Measurements from ENCODE around the gene TAOK3. TPM values are rescaled to one million over a fixed set of nuclear protein-coding genes. Genes with fewer than 3 reads are reported as not detected.
"Not testable (repeated sequence)": the region's sequence is repeated elsewhere in the genome, so short reads cannot be mapped to it uniquely, and the experiment has no call there.

The TAOK3 gene
- polyA plus RNA-seq, 3 donors: 19.7 to 58.3 (median 44.8) TPM

DNA sequence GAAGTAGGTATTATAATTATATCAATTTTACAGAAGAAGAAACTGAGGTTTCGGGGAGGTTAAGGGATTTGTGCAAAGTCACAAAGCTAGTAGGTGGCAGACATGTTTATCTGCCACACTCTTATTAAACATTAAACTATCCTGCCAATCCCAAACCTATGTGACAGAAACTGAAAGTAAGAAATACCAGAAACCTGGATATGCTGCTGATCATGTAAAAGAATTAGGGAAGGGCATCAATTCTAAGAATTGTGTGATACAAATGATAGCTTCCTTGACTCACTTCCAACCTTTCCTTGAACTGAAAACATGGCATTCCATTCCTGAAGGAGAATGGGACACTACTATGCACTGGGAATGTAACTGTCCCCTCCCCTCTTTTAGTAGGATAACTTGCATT is 16.9 kb downstream of the TAOK3 start:
- Histone ChIP-seq H3K79me2 (ENCODE audit: insufficient read depth, low read length) (peaks cover 93% of the 10 kb centered on the region), H2AFZ (ENCODE audit: insufficient read depth, low read depth, low read length, poor library complexity, severe bottlenecking) (no peak overlapping the region), H4K20me1 (ENCODE audit: insufficient read depth, low read length) (peaks cover 50% of the 10 kb centered on the region), H3K4me2 (replicated peaks; ENCODE audit: extremely low read depth, low read length, poor library complexity, severe bottlenecking) (peak overlapping the region; percentile 67), H3K27ac (ENCODE audit: low read depth in 1 of 2, low read length in 2 of 2) (peak overlapping the region; percentile 95 to 97), H3K36me3 (replicated peaks in 1 of 2; ENCODE audit: control insufficient read depth in 1 of 2, insufficient read depth in 2 of 2, low read length in 2 of 2) (no peaks in the 10 kb centered on the region), H3K27me3 (ENCODE audit: control insufficient read depth in 2 of 2, insufficient read depth in 2 of 2, low read length in 2 of 2) (no peaks in the 10 kb centered on the region), H3K4me1 (ENCODE audit: control insufficient read depth in 1 of 2, insufficient read depth in 2 of 2, low read length in 2 of 2) (peaks cover 55 to 83% of the 10 kb centered on the region in 2 donors), H3K9ac (ENCODE audit: insufficient read depth, low read length, poor library complexity, severe bottlenecking) (no peak overlapping the region), H3K9me3 (replicated peaks in 1 of 2; ENCODE audit: control insufficient read depth in 1 of 2, insufficient read depth in 1 of 2, low read length in 2 of 2) (no peaks in the 10 kb centered on the region), H3K4me3 (replicated peaks in 1 of 3; ENCODE audit: low read depth in 2 of 3, low read length in 3 of 3) (peak overlapping the region in 1 of 3 experiments; percentile 69)
- no peak for DNase-seq
- intact Hi-C loops (cut with micrococcal nuclease): loop anchor here in 1 of 2 donors (2.0 to 5.0 kb wide), 2 partner anchors 17 to 49 kb away; partner anchors contain the start of gene TAOK3
- H3K4me3 Mint-ChIP-seq: no peak overlapping the region
- WGBS (ENCODE audit: insufficient coverage): no CpG with 5 or more reads among the region's 1 CpG
- TF ChIP-seq, protein P1, sequence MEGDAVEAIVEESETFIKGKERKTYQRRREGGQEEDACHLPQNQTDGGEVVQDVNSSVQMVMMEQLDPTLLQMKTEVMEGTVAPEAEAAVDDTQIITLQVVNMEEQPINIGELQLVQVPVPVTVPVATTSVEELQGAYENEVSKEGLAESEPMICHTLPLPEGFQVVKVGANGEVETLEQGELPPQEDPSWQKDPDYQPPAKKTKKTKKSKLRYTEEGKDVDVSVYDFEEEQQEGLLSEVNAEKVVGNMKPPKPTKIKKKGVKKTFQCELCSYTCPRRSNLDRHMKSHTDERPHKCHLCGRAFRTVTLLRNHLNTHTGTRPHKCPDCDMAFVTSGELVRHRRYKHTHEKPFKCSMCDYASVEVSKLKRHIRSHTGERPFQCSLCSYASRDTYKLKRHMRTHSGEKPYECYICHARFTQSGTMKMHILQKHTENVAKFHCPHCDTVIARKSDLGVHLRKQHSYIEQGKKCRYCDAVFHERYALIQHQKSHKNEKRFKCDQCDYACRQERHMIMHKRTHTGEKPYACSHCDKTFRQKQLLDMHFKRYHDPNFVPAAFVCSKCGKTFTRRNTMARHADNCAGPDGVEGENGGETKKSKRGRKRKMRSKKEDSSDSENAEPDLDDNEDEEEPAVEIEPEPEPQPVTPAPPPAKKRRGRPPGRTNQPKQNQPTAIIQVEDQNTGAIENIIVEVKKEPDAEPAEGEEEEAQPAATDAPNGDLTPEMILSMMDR (IDR thresholded peaks at IDR 0.05): no peak
- peaks cover 0 to 5% (median 0%) of the 10 kb centered on the region in 7 donors for H3K9me3 Mint-ChIP-seq
- peaks cover 8 to 9% of the 10 kb centered on the region in 2 donors for H3K36me3 Mint-ChIP-seq
- peaks cover 72% of the 10 kb centered on the region for H3K4me1 Mint-ChIP-seq
- H3K27ac Mint-ChIP-seq: peak overlapping the region; percentile 96 to 99 (median 99)
- no peaks in the 10 kb centered on the region for H3K27me3 Mint-ChIP-seq (ENCODE audit: low read depth in 3 of 3)

DNA sequence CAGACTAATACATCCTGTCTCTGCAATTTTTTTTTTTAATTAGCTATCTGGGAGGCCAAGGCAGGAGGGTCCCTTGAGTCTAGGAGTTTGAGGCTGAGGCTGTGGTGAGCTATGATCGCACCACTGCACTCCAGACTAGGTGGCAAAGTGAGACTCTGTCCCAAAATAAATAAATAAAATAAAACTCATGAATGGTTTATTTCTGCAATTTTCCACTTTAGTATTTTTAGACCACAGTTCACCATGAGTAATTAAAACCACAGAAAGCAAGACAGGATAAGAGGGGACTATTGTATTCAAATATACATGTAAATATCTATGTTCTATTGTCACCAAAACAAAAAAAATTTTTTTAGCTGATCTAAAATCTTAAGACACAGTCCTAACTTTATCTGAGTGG is 17.8 kb downstream of the TAOK3 start:
- Mint-ChIP-seq H3K9me3 (peaks cover 0 to 5% (median 0%) of the 10 kb centered on the region in 7 donors), H3K4me1 (peaks cover 67% of the 10 kb centered on the region), H3K36me3 (peaks cover 8 to 11% of the 10 kb centered on the region in 2 donors), H3K4me3 (no peak overlapping the region), H3K27ac (peak overlapping the region in 6 of 7 donors; percentile 6 to 88 (median 50)), H3K27me3 (ENCODE audit: low read depth in 3 of 3) (no peaks in the 10 kb centered on the region)
- Histone ChIP-seq H3K27ac (ENCODE audit: low read depth in 1 of 2, low read length in 2 of 2) (peak overlapping the region in 1 of 2 donors; percentile 7), H3K4me2 (replicated peaks; ENCODE audit: extremely low read depth, low read length, poor library complexity, severe bottlenecking) (no peak overlapping the region), H3K4me1 (ENCODE audit: control insufficient read depth in 1 of 2, insufficient read depth in 2 of 2, low read length in 2 of 2) (peaks cover 46 to 74% of the 10 kb centered on the region in 2 donors), H2AFZ (ENCODE audit: insufficient read depth, low read depth, low read length, poor library complexity, severe bottlenecking) (no peak overlapping the region), H3K36me3 (replicated peaks in 1 of 2; ENCODE audit: control insufficient read depth in 1 of 2, insufficient read depth in 2 of 2, low read length in 2 of 2) (no peaks in the 10 kb centered on the region), H3K9me3 (replicated peaks in 1 of 2; ENCODE audit: control insufficient read depth in 1 of 2, insufficient read depth in 1 of 2, low read length in 2 of 2) (no peaks in the 10 kb centered on the region), H4K20me1 (ENCODE audit: insufficient read depth, low read length) (peaks cover 58% of the 10 kb centered on the region), H3K27me3 (ENCODE audit: control insufficient read depth in 2 of 2, insufficient read depth in 2 of 2, low read length in 2 of 2) (no peaks in the 10 kb centered on the region), H3K79me2 (ENCODE audit: insufficient read depth, low read length) (peaks cover 93% of the 10 kb centered on the region), H3K4me3 (replicated peaks in 1 of 3; ENCODE audit: low read depth in 2 of 3, low read length in 3 of 3) (no peak overlapping the region), H3K9ac (ENCODE audit: insufficient read depth, low read length, poor library complexity, severe bottlenecking) (no peak overlapping the region)
- TF ChIP-seq, protein P1 (IDR thresholded peaks at IDR 0.05): no peak
- no CpG with 5 or more reads among the region's 1 CpG for WGBS (ENCODE audit: insufficient coverage)
- intact Hi-C loops (cut with micrococcal nuclease): loop anchor here in 1 of 2 donors (5.0 kb wide), 1 partner anchor 48 kb away; no protein-coding TSS in a partner anchor
- no peak for DNase-seq

DNA sequence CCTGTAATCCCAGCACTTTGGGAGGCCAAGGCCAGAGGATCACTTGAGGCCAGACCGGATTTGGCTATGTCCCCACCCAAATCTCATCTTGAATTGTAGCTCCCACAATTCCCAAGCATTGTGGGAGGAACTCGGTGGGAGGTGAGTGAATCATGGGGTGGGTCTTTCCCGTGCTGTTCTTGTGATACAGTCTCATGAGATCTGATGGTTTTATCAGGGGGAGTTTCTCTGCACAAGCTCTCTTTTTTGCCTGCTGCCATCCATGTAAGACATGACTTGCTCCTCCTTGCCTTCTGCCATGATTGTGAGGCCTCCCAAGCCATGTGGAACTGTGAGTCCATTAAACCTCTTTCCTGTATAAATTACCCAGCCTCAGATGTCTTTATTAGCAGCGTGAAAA is 18.2 kb downstream of the TAOK3 start:
- H3K9me3 Mint-ChIP-seq; H2AFZ ChIP-seq (ENCODE audit: insufficient read depth, low read depth, low read length, poor library complexity, severe bottlenecking); H3K36me3 ChIP-seq (replicated peaks in 1 of 2; ENCODE audit: control insufficient read depth in 1 of 2, insufficient read depth in 2 of 2, low read length in 2 of 2); H3K9ac ChIP-seq (ENCODE audit: insufficient read depth, low read length, poor library complexity, severe bottlenecking); H3K9me3 ChIP-seq (replicated peaks in 1 of 2; ENCODE audit: control insufficient read depth in 1 of 2, insufficient read depth in 1 of 2, low read length in 2 of 2); H3K27me3 ChIP-seq (ENCODE audit: control insufficient read depth in 2 of 2, insufficient read depth in 2 of 2, low read length in 2 of 2); H3K4me3 Mint-ChIP-seq; DNase-seq; H3K4me3 ChIP-seq (replicated peaks in 1 of 3; ENCODE audit: low read depth in 2 of 3, low read length in 3 of 3); H3K4me2 ChIP-seq (replicated peaks; ENCODE audit: extremely low read depth, low read length, poor library complexity, severe bottlenecking); H3K27me3 Mint-ChIP-seq (ENCODE audit: low read depth in 3 of 3); intact Hi-C loops (cut with micrococcal nuclease); H3K36me3 Mint-ChIP-seq: not testable (repeated sequence)
- 100% methylated on average over 1 of the region's 4 CpGs for WGBS (ENCODE audit: insufficient coverage)
- peaks cover 93% of the 10 kb centered on the region for H3K79me2 ChIP-seq (ENCODE audit: insufficient read depth, low read length)
- H4K20me1 ChIP-seq (ENCODE audit: insufficient read depth, low read length): peaks cover 61% of the 10 kb centered on the region
- H3K27ac Mint-ChIP-seq: peak overlapping the region in 6 of 7 donors; percentile 19 to 88 (median 71)
- H3K4me1 Mint-ChIP-seq: peaks cover 63% of the 10 kb centered on the region
- H3K4me1 ChIP-seq (ENCODE audit: control insufficient read depth in 1 of 2, insufficient read depth in 2 of 2, low read length in 2 of 2): peaks cover 42 to 70% of the 10 kb centered on the region in 2 donors
- peak overlapping the region in 1 of 2 donors; percentile 7 for H3K27ac ChIP-seq (ENCODE audit: low read depth in 1 of 2, low read length in 2 of 2)

Data from CD14-positive monocyte (primary cell).